ENCODE results near the gene AGER.

AGER gene

GRCh38 chr6:32167761-32168262 is 16.2 kb downstream of the AGER start:
- no peak for FAIRE-seq

DNA sequence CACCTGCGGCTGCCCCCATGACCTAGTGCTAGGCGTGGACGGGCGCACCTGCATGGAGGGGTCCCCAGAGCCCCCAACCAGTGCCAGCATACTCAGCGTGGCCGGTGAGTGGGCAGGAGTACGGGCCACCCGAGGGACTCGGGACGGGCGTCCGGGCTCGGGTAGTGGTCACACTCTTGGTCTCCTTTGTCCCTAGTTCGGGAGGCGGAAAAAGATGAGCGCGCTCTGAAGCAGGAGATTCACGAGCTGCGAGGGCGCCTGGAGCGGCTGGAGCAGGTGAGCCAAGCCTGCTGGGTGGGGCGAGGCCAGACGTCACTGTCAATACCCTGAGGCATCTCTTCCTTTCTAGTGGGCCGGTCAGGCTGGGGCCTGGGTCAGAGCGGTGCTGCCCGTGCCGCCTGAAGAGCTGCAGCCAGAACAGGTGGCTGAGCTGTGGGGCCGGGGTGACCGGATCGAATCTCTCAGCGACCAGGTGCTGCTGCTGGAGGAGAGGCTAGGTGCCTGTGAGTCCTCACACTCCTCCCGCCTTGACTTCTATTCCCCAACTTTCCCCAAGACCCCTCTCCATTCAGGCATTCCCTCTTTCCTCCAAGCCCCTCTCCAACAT is 16.8 kb downstream of the AGER start:
- no peak for FAIRE-seq

- FAIRE-seq: no peak
Measured at GRCh38 chr6:32166411-32167061, 17.5 kb downstream of the AGER start.

- FAIRE-seq: no peak
Measured at GRCh38 chr6:32164295-32164694, 19.8 kb downstream of the AGER start, which contains the start of gene EGFL8. EGFL8 (plus strand) TSS chr6:32164595; CDS start chr6:32166166, 1,571 bp downstream.

- FAIRE-seq: no peak
Measured at GRCh38 chr6:32163559-32164258, 20.3 kb downstream of the AGER start.

GRCh38 chr6:32158052-32158451 is 26.0 kb downstream of the AGER start:
- FAIRE-seq: no peak

- FAIRE-seq: no peak
Measured at GRCh38 chr6:32156891-32157290, 27.2 kb downstream of the AGER start.

DNA sequence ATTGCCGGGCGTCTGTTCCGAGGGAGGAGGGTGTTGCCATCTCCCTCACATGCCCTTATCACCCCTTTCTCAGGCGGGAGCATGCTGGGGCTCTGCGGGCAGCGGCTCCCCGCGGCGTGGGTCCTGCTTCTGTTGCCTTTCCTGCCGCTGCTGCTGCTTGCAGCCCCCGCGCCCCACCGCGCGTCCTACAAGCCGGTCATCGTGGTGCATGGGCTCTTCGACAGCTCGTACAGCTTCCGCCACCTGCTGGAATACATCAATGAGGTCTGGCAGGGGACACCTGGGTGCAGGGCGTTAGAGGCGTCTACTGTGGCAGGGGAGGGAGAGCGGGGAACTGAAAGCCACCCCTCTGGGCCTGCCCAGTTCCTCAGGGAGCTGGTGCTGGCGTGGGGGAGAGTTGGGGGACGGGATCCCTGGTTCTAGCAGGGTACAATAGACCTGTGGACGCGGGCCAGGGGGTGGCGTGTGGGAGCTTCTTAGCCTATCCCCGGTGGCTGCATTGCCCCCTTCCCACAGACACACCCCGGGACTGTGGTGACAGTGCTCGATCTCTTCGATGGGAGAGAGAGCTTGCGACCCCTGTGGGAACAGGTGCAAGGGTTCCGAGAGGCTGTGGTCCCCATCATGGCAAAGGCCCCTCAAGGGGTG is 29.4 kb downstream of the AGER start:
- FAIRE-seq: no peak

DNA sequence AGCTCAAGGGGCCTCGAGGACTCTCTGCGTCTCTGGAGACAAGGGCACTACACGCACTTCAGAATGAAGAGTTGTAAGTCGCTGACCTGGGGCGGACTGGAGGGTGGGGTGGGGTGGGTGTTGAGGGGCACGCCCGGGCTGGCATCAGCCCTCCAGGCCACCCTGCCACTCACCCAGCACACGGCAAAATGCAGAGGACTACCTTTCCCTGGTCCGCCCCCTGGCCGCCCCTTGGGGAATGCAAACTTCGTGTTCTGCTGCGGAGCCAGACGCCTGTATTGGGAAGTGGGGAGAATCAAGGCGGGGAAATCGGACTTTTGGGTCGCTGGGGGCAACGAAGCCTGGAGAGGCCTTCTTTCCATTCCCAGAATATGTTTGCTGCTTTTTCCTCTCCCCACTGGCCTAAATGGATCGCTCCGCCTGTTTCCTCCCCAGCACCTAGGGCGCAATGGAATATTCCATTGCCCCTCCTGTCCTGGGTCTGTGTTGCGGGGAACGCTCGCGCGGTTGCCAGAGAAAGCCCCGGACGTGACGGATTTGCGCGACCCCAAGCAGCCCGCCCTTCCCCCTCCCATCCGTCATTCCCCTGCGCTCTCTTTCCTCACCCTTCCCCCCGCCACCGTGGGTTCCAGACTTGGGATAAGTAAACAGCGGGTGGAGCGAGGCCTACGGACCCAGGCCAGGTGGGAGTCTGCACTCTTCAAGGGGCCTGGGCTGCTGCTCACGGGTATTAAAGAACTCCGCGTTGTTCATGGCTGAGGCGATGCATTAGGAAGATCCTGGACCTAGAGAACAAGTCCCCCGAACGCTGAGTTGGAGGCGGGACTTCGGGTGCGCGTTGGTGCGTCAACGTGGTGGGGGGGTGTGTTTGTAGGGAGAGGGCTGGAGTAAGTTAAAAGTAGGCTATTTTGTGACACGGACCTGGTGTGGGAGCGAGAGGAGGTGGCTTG is 30.2 kb downstream of the AGER start, which contains the start of gene PPT2:
TSS of gene PPT2 (plus strand) at position 578 of the 950 bp plus-strand sequence. CDS start 454 bp downstream, outside the sequence.
- FAIRE-seq: no peak

GRCh38 chr6:32152769-32153563 is 31.1 kb downstream of the AGER start:
- no peak for FAIRE-seq

DNA sequence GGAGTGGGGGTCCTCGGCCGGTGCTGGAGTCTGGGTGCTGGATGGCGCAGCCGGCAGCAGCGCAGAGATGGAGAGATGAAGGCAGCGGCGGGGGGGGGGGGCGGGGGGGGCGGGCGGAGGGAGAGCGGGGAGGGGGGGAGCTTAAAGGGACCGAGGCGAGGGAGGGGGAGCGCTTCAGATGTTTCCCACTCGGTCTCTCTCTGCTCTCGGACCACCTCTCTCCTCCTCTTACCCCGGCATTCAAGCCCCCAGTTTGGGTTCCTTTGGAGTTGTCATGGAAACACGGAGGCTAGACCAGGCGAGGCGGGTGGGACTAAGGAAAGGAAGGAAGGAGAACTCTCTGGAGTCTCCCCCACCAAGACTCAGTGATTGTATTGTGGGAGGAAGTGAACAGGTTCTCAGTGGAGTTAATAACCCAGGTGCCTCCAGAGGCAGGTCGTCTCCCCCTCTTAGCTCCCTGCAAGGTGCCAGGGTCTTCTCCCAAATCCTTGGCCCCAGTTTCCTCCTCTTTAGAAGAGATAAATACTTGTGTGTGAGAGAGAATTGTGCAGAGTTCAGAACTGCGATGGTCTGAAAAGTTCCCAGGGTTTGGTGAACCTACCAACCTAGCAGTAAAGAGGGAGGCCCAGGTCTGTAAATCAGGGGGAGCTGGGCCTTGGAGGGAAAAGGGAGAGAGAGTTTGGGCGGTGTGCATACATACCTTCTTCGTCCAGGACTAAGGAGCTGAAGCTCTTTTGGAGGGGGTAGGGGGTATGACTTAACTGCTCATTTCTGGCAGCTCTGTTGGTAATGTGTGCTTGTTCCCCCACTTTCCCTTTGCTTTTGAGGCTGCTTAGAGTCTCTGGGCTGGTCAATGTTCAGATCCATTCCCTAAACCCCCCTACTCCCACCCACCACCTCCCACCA is 31.9 kb downstream of the AGER start, which contains the start of gene PRRT1:
TSS of gene PRRT1 (minus strand) at position 77 of the 906 bp plus-strand sequence. CDS start 112 bp downstream, outside the sequence.
- FAIRE-seq: no peak

- FAIRE-seq: no peak
Measured at GRCh38 chr6:32151181-32151862, 32.7 kb downstream of the AGER start.

GRCh38 chr6:32149932-32150870 is 33.9 kb downstream of the AGER start:
- FAIRE-seq: no peak

DNA sequence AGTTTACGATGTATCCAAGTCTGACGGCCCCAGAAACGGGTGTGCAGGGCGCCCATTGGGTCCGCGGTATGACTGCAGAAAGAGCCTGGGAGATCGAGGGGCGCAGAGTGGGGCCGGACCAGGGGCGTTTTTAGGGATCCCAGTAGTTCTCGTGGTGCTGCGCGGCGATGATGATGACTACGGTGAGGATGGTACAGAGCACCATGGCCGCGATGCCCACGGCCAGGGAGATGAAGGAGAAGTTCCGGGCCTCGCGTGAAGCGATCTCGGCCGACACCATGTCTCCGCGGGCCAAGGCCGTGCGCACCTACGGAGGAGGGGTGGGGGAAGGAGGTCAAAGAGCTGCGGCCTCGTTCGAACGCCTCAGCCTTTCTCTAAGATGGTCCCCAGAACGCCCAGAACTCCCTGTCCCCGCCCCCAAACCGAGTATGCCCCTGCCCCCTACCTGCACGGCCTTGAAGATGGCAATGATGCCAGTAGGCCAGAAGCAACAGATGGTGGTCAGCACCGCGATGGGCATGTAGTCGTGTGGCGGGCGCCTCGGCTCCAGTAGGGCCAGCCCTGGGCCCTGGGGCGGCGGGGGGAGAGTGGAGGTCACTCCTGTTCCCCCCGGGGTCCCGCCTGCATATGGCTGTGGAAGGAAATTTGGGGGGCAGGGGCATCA is 34.8 kb downstream of the AGER start:
- FAIRE-seq: no peak

DNA sequence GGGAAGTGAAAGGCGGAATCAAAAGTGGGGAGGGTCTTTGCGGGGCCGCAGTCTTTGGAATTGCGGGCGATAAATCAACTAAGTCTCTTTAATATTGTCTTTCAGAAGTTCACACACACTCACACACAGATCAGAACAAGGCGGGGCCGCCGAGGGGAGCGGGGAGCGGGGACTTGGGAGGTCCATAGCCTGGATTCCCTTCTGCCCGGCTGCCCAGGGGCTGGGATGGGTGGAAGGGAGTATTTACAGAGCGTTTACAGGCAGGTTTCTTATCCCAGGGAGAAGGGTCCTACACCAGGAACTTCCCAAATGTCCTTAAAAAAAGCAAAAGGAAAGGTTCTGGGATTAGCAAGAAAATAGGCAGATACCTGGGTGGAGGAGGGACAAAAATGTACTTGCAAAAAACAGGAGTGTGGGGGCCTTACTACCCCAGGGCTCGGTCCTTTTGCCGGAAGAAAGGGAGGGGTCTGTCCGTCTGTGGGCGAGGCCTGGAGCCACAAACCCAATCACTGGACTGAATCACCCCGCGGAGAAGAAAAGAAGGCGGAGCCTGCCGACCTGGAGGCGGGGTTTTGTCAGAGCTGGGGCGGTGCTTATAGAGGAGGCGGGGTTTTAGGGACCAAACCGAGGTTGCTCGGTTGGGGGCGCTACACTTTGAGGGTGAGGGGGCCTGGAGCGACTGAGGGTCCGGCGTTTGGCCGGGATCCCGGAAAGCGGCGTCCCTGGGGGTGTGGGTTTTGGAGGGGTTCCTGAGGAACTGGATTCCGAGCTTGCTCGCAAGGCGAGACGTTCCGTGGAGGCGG is 35.6 kb downstream of the AGER start:
- FAIRE-seq: no peak

DNA sequence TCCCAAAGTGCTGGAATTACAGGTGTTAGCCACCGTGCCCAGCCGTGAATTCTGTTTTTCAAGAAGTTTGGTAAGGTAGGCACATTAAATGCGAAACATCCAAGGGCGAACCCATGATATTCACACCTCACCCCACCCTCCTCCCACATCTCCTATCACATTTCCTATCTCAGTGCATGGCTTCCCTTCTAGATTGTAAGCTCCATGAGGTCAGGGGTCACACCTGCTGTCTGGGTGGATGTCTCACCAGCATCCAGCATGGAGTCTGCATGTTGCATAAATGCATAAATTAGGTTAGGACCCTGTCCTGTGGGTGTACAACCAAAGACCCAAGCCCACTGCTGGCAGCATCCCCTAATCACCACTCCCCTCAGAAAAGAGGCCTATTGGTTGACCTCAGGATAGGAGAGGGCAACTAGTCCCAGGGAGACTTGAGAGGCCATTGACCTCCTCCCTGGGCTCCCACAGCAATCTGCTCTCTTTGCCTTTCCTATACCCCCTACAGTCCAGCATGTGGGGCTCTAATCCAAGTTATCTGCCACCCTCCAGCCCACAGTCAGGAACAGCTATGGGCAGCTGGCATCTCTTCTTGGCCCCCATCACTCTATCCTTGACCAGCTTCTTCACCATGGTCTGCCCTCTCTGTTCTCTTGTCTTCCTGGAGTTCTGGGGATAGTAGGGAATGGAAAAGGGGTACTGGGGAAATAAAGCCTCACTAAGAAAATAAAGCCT is 36.5 kb downstream of the AGER start:
- no peak for FAIRE-seq

Measured in TTC549 (cell line).